NCI-H460 (cell line): ENCODE data around the gene PRDX5. TPM values are rescaled to one million over a fixed set of nuclear protein-coding genes. Genes with fewer than 3 reads are reported as not detected.

ENCODE experiments used
- DNase-seq: peaks from one replicate; pipeline ENCODE4 v3.0.0-alpha.2; 2016; ENCODE audit warnings: low read depth; ENCODE audit errors: extremely low read depth
- polyA plus RNA-seq: library from polyadenylated mRNA; depleted of rRNA; stranded (reverse); fragments of >200 nt; gene quantifications from 2 replicates; pipeline ENCODE4 v1.2.3, GENCODE V29; 2014; cell fraction: nucleus; rRNA removed
- total RNA-seq: library from RNA; depleted of rRNA; stranded (reverse); fragments of >200 nt; shearing (Covaris generic); gene quantifications from 2 replicates; pipeline ENCODE4 v1.2.3, GENCODE V29; 2014; rRNA removed

Gene PRDX5
- total RNA-seq, result 205 and 210 TPM in 2 replicates
- 183 and 203 TPM in 2 replicates for polyA plus RNA-seq

DNA sequence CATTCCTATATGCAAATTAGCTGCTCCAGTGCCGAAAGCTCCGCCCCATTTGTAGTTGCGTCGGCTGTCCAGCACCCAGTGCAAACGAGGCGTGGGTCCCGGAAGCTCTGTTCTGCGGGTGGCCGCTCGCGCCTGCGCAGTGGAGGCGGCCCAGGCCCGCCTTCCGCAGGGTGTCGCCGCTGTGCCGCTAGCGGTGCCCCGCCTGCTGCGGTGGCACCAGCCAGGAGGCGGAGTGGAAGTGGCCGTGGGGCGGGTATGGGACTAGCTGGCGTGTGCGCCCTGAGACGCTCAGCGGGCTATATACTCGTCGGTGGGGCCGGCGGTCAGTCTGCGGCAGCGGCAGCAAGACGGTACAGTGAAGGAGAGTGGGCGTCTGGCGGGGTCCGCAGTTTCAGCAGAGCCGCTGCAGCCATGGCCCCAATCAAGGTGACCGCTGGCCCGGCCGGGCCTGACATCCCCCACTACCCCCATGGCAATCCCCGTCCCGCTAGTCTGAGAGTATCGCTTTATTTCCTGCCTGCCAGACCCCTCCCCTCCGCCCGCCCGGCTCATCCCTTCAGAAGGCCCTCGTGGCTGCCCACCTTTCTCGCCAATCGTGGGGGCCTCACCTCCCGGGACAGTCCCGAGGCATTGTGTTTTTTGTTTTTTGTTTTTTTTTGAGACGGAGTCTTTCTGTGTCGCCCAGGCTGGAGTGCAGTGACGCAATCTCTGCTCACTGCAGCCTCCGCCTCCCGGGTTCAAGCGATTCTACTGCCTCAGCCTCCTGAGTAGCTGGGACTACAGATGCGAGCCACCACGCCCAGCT lies at the start of gene PRDX5:
PRDX5 (plus strand) TSS at position 161 of the 805 bp plus-strand sequence; CDS start at position 256, 95 bp downstream.
- peak; percentile 94 for DNase-seq

DNA sequence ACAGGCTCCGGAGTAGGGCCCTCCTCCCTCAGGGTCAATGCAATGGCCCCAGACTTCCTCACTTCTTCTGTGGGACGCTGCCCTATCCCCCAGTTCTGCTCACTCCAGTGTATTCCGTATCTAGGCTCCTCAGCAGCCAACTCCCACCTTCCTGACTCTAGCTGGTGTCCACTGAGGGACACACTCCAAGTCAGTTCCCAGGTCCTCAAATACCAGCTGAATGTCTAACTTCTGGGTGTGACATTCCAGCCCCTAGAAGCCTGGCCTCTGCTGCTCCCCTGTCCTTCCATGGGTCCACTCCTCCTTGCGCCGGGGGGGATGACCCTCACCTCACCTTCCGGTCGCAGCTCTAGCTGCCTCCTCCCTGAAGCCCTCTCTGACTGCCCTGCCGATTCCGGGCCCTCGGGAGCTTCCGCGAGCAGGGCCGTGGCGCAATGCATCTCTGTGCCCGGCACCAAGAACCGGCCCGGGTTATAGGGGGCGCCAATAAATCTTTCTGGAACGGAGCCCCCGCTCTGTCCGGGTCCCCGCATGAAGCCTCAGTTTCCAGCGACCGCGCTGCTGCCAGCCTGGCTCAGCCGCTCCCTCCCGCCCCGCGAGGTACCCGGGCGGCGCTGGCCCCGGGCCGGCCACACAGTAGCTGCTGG lies 48.9 kb upstream of the PRDX5 start:
- peak; percentile 43 for DNase-seq

DNA sequence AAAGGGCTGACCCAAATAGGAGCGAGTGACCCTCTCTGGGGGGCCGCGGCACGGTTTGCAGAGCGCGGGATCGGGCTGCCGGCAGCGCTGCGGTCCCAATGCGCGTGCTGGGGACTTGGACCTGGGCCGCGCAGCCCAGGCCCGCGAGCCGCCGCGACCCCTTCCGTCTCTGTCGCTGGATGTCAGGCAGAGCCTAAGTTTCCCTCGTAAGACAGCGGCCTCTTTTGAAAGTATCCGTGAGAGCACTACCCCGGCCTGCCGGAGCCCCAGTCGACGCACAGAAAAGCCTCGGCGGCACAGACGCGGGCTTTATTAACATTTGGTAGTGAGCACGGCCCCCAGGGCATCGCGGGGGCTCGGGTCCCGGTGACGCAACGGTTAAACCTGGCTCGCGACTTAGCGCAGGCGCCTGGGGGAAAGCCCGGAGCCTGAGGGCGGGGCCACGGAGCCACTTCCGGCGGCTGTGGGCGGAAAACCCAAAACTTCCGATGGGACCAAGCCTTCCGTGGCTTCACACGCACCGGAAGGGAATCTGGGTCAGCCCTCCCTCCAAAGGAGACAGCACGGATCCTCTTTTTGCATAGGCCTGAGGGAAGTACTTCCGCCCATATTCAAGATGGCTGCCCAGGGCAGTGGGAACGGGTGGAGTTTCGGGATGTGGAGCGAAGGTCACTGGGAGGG lies 48.2 kb upstream of the PRDX5 start:
- DNase-seq, result peak; percentile 98

DNA sequence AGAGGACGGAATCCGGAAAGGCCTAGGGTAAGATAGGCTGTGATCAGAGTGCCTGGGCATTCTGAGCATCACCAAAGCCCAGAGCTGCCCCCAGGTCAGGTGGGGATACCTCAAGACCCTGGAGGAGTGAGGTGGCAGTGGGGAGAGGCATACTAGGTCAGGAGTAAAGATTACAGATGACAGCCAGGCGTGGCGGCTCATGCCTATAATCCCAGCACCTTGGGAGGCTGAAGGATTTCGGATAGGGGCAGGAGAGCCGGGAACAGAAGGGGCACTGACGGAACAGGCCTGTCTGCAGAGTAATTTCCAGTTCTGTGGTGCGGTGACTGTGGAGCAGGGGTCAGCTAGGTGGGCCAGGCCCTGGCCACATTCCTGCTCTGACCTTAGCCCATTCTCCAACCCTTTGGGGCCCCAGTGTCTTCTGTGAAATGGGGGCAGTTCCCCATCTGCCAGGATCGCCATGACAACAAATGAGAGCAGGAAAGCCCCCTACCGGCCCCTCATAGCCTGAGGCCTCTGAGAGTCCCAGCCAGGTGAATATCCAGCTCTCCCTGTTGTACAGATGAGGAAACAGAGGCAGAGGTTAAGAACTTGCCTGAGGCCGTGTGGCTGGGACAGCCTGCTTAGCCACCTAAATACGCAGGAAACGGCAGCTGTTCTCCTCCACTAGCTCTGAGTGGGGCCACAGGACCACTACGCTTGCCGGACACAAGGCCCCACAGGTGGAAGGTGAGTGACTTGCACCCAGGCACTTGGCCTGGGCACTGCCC lies 42.7 kb upstream of the PRDX5 start:
- no peak for DNase-seq

DNA sequence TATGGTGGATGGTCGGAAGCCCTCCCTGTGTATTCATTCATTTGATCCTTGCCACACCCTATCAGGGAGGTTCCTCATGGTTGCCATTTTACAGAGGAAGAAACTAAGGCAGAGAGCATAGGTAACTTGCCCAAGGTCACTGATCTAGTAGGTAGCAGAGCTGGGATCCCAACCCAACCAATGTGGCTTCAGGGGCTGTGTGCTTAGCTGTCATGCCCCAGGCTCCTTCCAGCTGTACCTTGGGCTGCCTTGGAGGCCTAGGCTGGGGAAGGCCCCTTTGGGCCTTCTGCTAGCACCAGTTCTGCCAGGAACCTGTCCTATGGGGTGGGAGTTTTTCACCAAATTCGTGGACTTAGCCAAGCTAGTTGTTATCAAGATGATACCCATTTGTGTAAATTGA lies 42.1 kb upstream of the PRDX5 start:
- DNase-seq, result no peak

DNA sequence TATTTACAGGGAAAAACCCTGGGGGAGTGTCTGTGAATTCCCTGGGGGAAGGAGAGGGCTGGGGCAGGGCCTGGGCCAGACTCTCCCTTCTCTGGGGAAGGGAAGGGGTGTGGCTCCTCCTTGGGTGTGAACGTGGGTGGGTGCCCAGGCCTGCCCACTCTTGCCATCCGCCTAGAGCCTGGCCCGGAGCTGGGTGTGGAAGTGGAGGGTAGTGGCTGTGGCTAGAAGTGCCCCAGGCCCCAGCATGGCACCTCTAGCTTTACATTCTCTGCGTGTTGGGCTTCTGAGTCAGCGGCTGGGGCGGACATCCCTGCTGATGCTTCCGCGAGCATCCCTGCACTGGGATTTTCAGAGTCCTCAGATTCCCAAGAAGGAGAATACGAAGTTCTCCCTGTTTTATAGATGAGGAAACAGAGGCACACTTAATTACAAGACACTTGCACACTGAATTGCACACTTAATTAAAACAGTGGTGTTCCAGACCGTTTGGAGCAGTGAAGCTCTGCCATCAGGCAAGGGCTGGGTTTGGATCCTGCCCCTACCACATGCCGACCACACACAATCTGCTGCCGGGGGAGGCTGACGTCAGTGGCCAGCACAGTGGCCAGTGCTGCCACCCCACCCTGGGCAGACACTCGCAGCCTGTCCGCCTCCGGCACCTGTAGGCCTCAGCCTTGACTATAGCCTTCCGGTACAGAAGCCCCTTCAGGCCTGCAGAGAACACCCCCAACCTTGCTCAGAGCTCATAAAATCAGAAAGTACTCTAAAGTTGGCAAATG lies 41.1 kb upstream of the PRDX5 start:
- DNase-seq, result peak; percentile 89

DNA sequence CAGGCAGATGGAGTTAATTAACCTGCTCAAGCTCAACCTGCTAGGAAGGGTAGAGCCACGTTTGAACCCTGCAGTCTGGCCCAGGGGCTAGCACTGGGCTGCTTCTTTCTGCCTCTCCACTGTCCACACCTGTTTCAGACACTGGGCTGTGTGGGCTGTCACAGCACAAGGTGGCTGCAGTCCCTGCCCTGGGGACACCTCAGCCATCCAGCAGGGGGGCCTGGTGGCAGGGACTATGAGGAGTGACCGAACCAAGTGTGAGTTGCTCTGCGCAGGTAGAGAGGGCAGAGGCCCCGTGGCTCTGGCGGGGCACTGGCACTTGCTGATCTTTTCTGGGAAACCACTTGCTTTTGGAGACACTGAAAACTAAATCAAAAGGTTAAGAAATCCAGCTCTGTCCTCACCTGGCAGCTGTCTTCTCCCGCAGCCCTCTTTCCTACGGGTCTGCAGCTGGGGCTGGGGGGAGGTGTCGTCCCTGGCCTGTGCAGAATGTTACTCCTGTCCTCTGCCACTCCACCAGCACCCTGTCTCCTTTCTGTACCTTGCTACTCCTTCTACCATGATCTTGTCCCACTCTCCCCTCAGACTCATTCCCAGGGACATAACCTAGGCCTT lies 39.2 kb upstream of the PRDX5 start:
- no peak for DNase-seq

DNA sequence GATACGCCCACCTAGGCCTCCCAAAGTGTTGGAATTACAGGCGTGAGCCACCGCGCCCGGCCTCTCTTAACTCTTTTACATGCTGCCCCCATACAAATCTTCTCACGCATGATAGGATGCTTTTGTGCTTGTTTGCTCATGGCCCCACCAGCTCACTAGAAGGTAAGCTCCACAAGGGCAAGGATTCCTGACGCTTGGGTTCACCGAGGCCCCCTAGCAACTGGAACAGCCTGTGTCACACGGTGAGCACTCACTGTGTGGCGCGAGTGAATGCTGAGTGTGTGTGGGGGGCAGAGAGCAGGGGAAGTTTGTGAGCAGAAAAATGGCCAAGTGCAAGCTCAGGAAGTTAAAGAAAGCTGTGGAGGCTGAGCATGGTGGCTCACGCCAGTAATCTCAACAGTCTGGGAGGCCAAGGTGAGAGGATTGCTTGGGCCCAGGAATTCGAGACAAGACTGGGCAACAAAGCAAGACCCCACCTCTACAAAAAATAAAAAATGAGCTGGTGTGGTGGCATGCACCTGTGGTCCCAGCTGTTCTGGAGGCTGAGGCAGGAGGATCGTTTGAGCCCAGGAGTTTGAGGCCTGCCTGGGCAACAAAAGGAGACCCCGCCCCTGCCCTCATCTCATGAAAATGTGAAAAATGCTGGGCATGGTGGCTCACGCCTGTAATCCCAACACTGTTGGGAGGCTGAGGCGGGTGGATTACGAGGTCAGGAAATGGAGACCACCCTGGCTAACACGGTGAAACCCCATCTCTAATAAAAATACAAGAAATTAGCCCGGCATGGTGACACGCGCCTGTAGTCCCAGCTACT lies 35.8 kb upstream of the PRDX5 start:
- DNase-seq, result no peak

DNA sequence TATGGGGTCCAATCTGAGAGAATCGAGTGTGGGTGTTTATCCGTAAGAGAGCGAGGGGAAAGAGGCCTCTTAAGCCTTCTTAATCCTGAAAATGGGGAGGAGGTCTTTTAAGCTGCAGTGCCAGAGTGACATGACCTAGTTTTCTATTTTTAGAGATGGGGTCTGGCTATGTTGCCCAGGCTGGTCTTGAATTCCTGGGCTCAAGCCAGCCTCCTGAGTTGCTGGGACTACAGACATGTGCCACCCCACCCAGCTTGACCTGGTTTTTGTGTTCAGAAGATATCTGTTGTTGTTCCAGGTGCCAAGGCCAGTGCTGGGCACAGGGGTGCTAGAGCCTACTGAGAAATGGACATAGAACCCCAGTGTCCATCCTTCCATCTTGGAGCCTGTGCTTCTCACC lies 34.8 kb upstream of the PRDX5 start:
- no peak for DNase-seq

DNA sequence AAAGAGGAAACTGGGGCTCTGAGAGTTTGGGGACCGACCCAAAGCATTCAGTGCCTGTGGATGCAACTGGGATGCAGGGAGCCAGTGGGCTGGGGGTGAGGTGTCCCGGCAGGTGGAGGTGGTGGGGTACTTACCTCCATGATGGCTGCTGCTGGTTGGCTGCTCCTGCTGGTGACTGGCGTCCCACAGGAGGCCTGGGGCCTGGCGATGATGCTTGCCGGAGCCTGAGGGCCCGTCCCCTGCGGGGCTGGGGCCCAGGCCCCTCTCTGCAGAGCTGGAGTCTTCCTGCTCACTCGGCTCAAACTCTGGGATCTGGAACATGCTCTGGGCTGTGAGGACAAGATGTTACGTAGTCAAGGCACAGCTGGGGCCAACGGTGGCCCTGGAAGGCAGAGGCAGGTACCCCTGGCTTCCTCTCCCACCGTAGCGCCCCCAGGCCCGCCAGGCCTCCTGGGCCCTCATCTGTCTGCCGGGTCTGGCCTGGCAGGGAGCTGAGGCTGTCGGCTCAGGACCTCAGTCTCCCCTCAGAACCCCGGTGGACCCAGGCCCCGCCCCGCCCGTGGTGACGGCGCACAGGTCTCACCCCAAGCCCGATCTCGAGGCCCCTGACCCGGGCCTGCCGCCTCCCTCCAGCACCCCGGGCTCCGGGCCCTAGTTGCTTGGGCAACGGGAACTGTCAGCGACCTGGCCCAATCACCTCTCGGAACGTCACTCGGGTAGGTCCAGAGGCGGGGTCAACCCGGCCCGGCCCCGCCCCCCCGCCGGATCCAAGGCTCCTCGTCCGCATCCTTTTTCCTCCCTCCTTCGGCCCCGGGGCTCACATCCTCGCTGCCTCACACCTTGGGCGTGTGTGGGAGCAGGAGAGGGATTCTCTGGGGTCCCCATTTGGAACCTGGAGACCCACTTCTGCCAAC lies 33.6 kb upstream of the PRDX5 start, which contains the start of gene BAD:
BAD (minus strand) TSS at position 618 of the 914 bp plus-strand sequence; CDS start at position 321, 297 bp downstream.
- DNase-seq, result peak; percentile 85

DNA sequence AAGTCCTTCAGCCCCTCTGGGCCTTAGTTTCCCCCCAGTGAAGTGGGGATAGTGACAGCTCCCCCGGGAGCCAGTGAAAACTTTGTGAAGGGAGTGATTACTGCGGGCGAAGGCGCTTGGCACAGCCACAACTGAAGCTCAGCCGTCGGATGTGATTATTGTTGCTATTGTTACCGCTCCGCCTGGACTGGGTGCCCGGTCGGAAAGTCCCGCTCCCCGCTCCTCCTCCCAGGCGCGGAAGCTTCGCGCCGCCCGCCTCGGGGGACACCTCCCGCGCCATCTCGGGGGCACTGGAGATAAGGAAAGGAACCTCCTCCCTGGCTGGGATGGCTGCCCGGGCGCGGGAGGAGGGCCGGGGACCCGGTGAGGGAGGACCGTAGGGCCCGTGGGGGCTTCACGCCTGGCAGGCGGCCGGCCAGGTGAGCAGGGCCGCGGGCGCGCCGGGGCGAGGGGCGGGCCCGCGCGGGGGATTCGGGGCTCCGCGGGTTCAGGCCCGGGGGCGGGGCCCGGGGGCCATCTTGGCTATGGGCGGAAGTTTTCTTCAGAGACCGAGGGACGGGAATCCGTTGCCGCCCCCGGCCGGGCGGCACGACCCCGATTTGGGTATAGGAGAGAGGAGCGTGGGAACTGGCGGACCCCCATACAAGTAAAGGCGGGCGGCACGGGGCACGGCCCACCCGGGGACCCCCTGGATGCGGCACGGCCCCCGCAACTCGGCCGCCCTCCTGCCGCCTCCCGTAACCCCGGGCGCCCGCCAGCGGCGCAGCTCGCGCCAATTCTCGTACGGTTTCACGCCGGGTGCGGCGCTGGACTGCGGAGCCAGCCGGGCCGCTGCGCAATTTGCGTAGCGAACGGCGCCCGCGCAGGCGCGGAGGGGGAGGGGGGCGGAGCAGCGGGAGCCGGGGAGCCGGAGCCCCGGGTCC lies 32.7 kb upstream of the PRDX5 start, which contains the start of gene GPR137:
GPR137 (plus strand) TSS at position 887 of the 923 bp plus-strand sequence. CDS start 677 bp downstream, outside the sequence.
- no peak for DNase-seq

DNA sequence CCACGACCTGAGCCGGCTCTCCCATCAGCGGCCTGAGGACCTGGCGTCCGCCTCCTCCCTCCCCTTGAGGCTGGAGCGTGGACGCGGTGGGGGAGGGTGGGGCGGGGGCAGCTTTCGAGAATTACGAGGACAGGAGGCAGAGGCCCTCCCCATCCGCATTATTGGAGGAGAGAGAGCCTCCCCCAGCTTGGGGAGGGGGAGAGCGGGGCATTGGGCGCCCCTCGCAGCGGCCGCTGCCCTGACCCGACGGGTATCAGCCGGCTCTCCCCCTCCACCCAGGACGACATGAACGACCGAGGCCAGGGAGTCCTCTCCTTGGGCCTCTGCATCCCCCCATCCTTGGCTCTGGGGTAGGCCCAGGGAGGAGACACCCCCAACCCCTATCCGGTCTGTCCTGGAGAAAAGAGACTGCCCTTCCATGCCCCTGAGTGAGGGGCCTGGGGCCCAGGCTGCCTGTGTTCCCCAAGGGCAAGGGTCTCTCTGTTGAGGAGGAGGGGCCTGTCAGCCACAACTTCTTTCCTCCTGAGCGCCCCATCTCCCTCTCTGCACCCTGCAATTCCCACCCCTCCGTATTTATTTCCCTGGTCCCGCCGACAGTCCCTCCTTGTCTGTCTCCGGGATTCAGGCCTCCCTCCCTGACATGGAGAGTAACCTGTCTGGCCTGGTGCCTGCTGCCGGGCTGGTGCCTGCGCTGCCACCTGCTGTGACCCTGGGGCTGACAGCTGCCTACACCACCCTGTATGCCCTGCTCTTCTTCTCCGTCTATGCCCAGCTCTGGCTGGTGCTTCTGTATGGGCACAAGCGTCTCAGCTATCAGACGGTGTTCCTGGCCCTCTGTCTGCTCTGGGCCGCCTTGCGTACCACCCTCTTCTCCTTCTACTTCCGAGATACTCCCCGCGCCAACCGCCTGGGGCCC lies 31.8 kb upstream of the PRDX5 start:
- DNase-seq, result no peak

DNA sequence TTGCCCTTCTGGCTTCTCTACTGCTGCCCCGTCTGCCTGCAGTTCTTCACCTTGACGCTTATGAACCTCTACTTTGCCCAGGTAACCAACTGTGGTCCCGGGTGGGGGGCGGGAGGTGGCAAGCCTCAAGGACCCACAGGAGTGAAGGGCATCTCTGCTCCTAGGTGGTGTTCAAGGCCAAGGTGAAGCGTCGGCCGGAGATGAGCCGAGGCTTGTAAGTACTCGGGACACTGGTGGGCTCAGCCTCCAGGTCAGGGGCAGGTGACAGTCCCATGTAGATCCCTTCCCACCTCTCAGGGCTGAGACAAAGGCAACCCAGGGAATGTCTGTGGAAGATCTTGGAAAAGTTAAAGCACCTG lies 31.1 kb upstream of the PRDX5 start:
- DNase-seq, result no peak

DNA sequence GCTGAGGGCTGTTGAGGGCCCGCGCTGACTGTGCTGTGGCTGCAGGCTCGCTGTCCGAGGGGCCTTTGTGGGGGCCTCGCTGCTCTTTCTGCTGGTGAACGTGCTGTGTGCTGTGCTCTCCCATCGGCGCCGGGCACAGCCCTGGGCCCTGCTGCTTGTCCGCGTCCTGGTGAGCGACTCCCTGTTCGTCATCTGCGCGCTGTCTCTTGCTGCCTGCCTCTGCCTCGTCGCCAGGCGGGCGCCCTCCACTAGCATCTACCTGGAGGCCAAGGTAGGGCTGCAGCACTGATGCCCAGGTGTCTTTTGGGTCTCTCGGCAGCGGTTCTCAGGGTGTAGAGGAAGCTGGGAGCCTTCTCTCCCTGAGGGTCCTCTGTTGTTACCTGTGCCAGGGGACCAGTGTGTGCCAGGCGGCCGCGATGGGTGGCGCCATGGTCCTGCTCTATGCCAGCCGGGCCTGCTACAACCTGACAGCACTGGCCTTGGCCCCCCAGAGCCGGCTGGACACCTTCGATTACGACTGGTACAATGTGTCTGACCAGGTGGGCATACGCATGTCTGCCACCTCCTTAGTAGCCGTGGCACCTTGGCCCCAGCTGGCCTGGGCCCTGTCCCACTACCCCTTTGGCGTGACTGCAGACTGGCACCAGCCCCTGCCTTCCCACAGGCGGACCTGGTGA lies 30.1 kb upstream of the PRDX5 start:
- no peak for DNase-seq

DNA sequence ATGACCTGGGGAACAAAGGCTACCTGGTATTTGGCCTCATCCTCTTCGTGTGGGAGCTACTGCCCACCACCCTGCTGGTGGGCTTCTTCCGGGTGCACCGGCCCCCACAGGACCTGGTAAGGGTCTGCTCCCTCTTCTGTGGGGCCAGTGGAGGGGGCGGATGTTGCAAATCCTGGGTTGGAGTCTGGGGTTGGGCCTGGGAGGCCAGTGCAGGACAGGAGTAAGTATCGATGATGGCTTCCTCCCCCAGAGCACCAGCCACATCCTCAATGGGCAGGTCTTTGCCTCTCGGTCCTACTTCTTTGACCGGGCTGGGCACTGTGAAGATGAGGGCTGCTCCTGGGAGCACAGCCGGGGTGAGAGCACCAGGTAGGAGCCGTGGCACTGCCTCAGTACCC lies 29.6 kb upstream of the PRDX5 start:
- DNase-seq, result no peak
